Endothelial cell of umbilical vein (primary cell): ENCODE data around the gene TRAPPC2L. TPM values are rescaled to one million over a fixed set of nuclear protein-coding genes. Genes with fewer than 3 reads are reported as not detected.

Experiments
- BruUV-seq: library from RNA; stranded (reverse); fragments of 400-500 nt; replicated peaks from 2 replicates; lab custom pipeline; 2021; lab: Mats Ljungman, UMichigan
- CTCF ChIA-PET: fragments of 300-600, 350-600 bp; sonication (Branson Sonifier 250); formaldehyde crosslinking; loops from one replicate; lab custom pipeline; 2021; ENCODE audit warnings: antibody characterized with exemption, inconsistent platforms; lab: Charles Lee
- POLR2A ChIA-PET: fragments of 300-600, 350-600 bp; sonication (Branson Sonifier 250); formaldehyde crosslinking; loops from one replicate; lab custom pipeline; 2021; ENCODE audit warnings: antibody characterized with exemption, inconsistent platforms; lab: Charles Lee
- DNase-seq: peaks from one replicate; pipeline ENCODE4 v3.0.0-alpha.2; 2011; ENCODE audit warnings: low read depth, low spot score
- FAIRE-seq: peaks from 2 replicates; lab custom pipeline; 2011; peaks lifted over from hg19 to GRCh38; lab: Jason Lieb, UNC
- H2AFZ ChIP-seq: 2 replicates; pipeline ENCODE4 v1.6.0; 2012; ENCODE audit warnings: low read depth, low read length, control low read depth, inconsistent platforms
- H3K27ac ChIP-seq: 2 replicates; pipeline ENCODE4 v1.5.1; 2011; ENCODE audit warnings: low read depth, mild to moderate bottlenecking, control low read depth, low read length, moderate library complexity; ENCODE audit not compliant: insufficient read depth
- H3K27me3 ChIP-seq, 2 experiments: 2 replicates each; pipeline versions ENCODE4 v1.6.0 to v1.6.1; 2011; ENCODE audit warnings: low read length in 2 of 2, mixed read lengths in 1 of 2; ENCODE audit not compliant: control insufficient read depth in 2 of 2, insufficient read depth in 2 of 2
- H3K36me3 ChIP-seq, 2 experiments: 2 replicates in 1 of 2; 3 replicates in 1 of 2; pipeline ENCODE4 v1.5.1; 2011; ENCODE audit warnings: low read length in 2 of 2, mild to moderate bottlenecking in 1 of 2, moderate library complexity in 1 of 2; ENCODE audit not compliant: control insufficient read depth in 2 of 2, insufficient read depth in 2 of 2; ENCODE audit errors: extremely low read depth in 1 of 2
- H3K4me1 ChIP-seq: 3 replicates; pipeline ENCODE4 v1.5.1; 2011; ENCODE audit warnings: mild to moderate bottlenecking, low read length; ENCODE audit not compliant: control insufficient read depth, insufficient read depth; ENCODE audit errors: extremely low read depth
- H3K4me2 ChIP-seq: 2 replicates; pipeline ENCODE4 v1.6.1; 2011; ENCODE audit warnings: low read length, control low read depth, mixed read lengths; ENCODE audit not compliant: insufficient read depth
- H3K4me3 ChIP-seq, 3 experiments: fragments of 200-600 bp in 1 of 3; sonication (generic), shearing (Covaris generic) in 1 of 3; replicated peaks in 1 of 3; 2 replicates each; pipeline ENCODE4 v1.5.1; 2011 to 2016; ENCODE audit warnings: control low read depth in 3 of 3, low read length in 3 of 3, mild to moderate bottlenecking in 2 of 3, inconsistent platforms in 1 of 3, low read depth in 1 of 3, moderate library complexity in 1 of 3; ENCODE audit not compliant: insufficient read depth in 1 of 3
- H3K79me2 ChIP-seq: 2 replicates; pipeline ENCODE4 v1.6.0; 2012; ENCODE audit warnings: low read length, inconsistent platforms; ENCODE audit not compliant: control insufficient read depth, insufficient read depth
- H3K9ac ChIP-seq: replicated peaks from 2 replicates; pipeline ENCODE3; 2011; ENCODE audit warnings: low read length, control low read depth; ENCODE audit not compliant: insufficient read depth; ENCODE audit errors: extremely low read depth
- H3K9me1 ChIP-seq: replicated peaks from 3 replicates; pipeline ENCODE4 v1.6.0; 2011; ENCODE audit warnings: mild to moderate bottlenecking, low read length; ENCODE audit not compliant: control insufficient read depth, insufficient read depth; ENCODE audit errors: extremely low read depth
- H3K9me3 ChIP-seq: replicated peaks from 2 replicates; pipeline ENCODE4 v1.5.1; 2012; ENCODE audit warnings: low read length, inconsistent platforms; ENCODE audit not compliant: control insufficient read depth, insufficient read depth
- H4K20me1 ChIP-seq: replicated peaks from 2 replicates; pipeline ENCODE3; 2011; ENCODE audit warnings: mild to moderate bottlenecking, low read length; ENCODE audit not compliant: control insufficient read depth, insufficient read depth; ENCODE audit errors: extremely low read depth
- MAX ChIP-seq: IDR thresholded peaks from 2 replicates; pipeline ENCODE4 v1.6.1; 2011; ENCODE audit not compliant: insufficient read depth, insufficient read length
- MYC ChIP-seq: IDR thresholded peaks from one replicate; pipeline ENCODE4 v1.6.1; 2011; ENCODE audit warnings: mild to moderate bottlenecking, low read depth, low read length
- POLR2AphosphoS5 ChIP-seq: IDR thresholded peaks from 2 replicates; pipeline ENCODE4 v1.6.1; 2012; ENCODE audit warnings: low read depth, mild to moderate bottlenecking, control low read depth, low read length, moderate library complexity; ENCODE audit not compliant: insufficient read depth
- dilution Hi-C: fragments of 300-500 bp; cut with MboI; formaldehyde crosslinking; loops from one replicate; pipeline ENCODE4 v1.15.0; 2019; ENCODE audit warnings: low sequenced_read_pairs; ENCODE audit not compliant: extremely low pct_ligation_motif_present
- intact Hi-C: fragments of 100-400 bp; cut with micrococcal nuclease; formaldehyde crosslinking; loops from one replicate; pipeline ENCODE4 v1.10.0; 2022
- polyA plus RNA-seq, 4 experiments: library from polyadenylated mRNA; depleted of rRNA in 3 of 4; stranded (reverse) in 3 of 4; unstranded in 1 of 4; fragments of >200 nt; gene quantifications; 2 replicates each; pipeline versions ENCODE4 v1.2.1 to v1.2.3, GENCODE V29; 2011 to 2012; ENCODE audit warnings: missing spikeins in 1 of 4
- total RNA-seq: library from RNA; stranded (reverse); gene quantifications from 2 replicates; pipeline ENCODE4 v1.2.3, GENCODE V29; 2021

TRAPPC2L gene
- total and polyA plus RNA-seq, 2 donors (not counting 3 experiments of a cell fraction or from before 2014, with no cell fraction given): 61.9 to 131 TPM

GRCh38 chr16:88810912-88811768 is 45.8 kb upstream of the TRAPPC2L start:
- Histone ChIP-seq H3K9me3 (no peaks in the 10 kb centered on the region), H3K9ac (peak overlapping the region; percentile 57), H3K4me1 (peaks cover 17% of the 10 kb centered on the region), H3K9me1 (no peaks in the 10 kb centered on the region), H3K4me3 (peak overlapping the region; percentile 40 to 53 (median 42)), H2AFZ (peak overlapping the region; percentile 13), H4K20me1 (no peaks in the 10 kb centered on the region), H3K4me2 (peak overlapping the region; percentile 60), H3K27ac (peak overlapping the region; percentile 21), H3K36me3 (peaks cover 4 to 12% of the 10 kb centered on the region in 2 experiments), H3K27me3 (no peaks in the 10 kb centered on the region), H3K79me2 (peaks cover 24% of the 10 kb centered on the region)
- BruUV-seq: TSS peak; percentile 32
- peak; percentile 69 for DNase-seq
- ChIA-PET CTCF (interaction anchor here (0.8 to 4.9 kb wide), 7 partner anchors 27 to 405 kb away, joined by 3 to 50 read pairs (median 14); partner anchors contain the start of genes GALNS, PIEZO1 and TRAPPC2L), POLR2A (no interaction called here)
- TF ChIP-seq MYC: peak; percentile 76
- TF ChIP-seq MAX: peak; percentile 75
- TF ChIP-seq POLR2AphosphoS5: no peak
- FAIRE-seq: peak; percentile 59
- dilution Hi-C loops: no loop called here
- intact Hi-C loops: loop anchor here (5.0 kb wide), 1 partner anchor 111 kb away; no protein-coding TSS in a partner anchor
